Stimulated activated CD8-positive, alpha-beta memory T cell treated with anti-CD3 and anti-CD28 coated beads, Interleukin-12 subunit alpha, Interleukin-12 subunit beta, amount 100 ng/mL, for 24 hours (primary cell): ENCODE data around the gene IQCM.
"Not testable (repeated sequence)": the region's sequence is repeated elsewhere in the genome, so short reads cannot be mapped to it uniquely, and the experiment has no call there.

Experiments
- DNase-seq: peaks from one replicate; pipeline ENCODE4 v3.0.0-alpha.2; 2020; ENCODE audit errors: extremely low read depth

Gene IQCM

DNA sequence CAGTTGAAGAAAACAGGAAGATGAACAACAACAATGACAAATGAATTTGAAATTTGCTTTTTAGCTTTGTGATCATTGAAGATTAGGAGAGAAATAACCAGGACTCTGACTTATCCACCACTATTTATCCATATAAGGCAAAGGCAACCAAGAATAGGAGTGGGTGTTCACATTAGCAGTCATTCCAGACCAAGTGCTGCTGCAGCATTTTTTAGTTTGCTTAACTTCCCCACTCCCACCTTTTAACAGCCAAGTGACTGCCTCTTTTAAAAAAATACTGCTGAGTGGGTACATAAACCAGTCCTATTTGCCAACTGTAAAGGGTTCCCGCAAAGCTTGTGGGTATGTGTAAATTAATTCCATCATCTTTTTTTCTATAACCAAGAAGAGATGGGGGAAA is 230.9 kb downstream of the IQCM start:
- no peak for DNase-seq

- DNase-seq, result no peak
These were observed 240.7 kb downstream of the IQCM start for GRCh38 chr4:149574971-149575370.

GRCh38 chr4:149572716-149573115 is 242.9 kb downstream of the IQCM start:
- no peak for DNase-seq

DNA sequence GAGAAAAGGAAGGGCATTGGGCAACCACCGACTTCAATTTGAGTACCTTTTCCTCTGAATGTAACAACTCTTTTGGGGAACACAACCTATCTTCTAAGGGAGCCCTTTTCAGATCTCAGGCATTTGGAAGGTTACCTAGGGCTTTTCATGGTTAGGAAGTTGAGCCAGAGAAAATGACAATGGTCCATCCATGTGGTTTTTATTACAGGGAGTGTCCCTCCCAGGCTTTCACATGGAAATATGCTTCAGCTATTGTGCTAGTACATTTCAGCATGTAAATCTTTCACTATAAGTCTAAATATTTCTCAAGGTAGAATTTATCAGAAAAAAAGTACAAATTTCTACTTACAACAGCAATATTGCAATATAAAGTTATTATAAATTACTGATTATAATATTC is 259.8 kb downstream of the IQCM start:
- no peak for DNase-seq

DNA sequence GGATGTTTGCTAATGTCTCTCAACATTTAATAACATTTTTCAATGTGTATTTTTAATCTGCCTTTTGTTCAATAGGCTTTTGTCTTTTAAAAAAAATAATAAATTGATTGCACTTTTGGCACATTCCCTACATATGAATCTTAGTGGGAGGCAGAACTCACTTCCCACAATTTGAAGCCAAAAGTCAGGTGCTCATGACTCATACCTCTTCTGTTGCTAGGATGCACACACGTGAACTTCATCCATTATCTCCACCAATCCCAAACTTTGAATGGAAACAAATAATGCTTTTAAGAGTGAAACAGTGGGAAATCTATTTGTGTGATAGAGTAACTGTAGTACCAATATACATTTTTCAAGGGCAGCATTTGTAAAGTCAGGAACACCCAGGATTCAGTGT is 260.5 kb downstream of the IQCM start:
- DNase-seq, result no peak

GRCh38 chr4:149553959-149554520 is 261.6 kb downstream of the IQCM start:
- DNase-seq, result no peak

- no peak for DNase-seq
These were observed 263.0 kb downstream of the IQCM start for GRCh38 chr4:149552601-149553000.

GRCh38 chr4:149549911-149550310 is 265.7 kb downstream of the IQCM start:
- no peak for DNase-seq

GRCh38 chr4:149534779-149535178 is 280.9 kb downstream of the IQCM start:
- DNase-seq, result no peak

- no peak for DNase-seq
These were observed 283.8 kb downstream of the IQCM start for GRCh38 chr4:149531861-149532260.

DNA sequence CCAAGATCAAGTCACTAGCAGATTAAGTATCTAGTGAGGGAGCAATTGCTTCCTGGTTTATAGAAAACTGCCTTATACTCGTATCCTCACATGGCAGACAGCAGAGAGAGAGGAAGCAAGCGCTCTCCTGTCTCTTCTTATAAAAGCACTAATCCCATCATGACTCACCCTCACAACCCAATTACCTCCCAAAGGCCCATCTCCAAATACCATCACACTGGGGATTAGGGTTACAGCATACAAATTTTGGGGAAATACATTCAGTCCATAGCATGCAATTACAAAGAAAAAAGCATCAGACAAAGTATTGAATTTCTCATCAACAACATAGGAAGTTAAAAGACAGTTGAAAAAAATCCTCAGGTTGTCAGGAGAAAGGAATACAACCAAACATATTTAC is 292.6 kb downstream of the IQCM start:
- no peak for DNase-seq

- no peak for DNase-seq
These were observed 293.8 kb downstream of the IQCM start for GRCh38 chr4:149521611-149522425.

GRCh38 chr4:149518471-149518870 is 297.2 kb downstream of the IQCM start:
- DNase-seq, result no peak

DNA sequence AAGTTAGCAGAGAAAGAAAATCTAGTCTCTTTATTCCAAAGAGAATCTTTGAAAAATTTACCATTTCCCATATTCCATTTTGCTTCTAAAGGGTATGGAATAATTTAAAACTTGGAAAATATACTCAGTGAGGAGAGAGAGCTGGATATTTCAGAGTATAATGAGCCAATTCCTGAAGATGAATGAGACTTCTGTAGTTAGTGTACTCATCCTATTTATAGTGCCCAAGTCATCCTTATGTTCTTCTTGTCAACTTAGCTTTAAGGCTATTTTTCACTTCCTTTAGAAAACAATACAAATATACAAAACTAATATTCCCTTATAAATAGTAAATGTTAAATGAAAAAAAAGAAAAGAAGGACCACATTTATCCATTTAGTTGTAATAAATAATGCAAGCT is 302.6 kb downstream of the IQCM start:
- DNase-seq, result no peak

DNA sequence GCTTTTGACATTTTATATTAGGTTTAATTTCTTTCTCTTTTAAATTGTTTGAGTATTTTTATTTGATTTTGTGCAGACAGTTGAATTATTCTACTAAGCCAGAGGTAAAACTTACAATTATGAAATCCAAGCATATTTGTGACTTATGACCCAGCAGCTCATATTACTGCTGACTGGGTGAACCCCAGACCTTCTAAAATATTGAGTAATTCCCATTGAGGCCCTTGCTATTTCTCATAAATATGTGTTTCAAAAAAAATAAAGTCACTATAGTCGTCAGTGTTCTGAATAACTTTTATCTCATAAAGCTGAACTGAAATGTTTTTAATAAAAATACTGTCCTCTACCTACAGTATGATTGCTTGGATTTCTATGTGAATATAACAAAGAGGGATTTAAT is 303.1 kb downstream of the IQCM start:
- no peak for DNase-seq

GRCh38 chr4:149511558-149512298 is 303.9 kb downstream of the IQCM start:
- DNase-seq, result no peak

GRCh38 chr4:149507309-149507708 is 308.3 kb downstream of the IQCM start:
- DNase-seq, result not testable (repeated sequence)

DNA sequence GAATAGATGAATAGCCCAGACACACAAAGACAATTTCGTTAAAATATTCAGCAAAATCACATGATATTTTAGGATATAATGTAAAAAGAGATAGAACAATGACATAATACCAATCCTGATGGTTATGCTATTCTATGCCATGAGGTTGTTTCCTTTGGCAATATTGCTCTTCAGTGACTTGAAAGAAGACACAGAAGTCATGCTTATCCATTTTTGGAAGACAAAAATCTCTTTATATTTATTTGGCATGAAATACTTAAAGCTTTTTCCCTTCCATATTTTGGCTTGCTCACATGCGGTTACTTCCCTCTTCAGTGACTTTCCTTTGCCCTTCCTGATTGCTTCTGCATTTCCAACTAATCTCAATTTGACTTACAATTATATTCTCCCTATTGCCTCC is 314.8 kb downstream of the IQCM start:
- no peak for DNase-seq

DNA sequence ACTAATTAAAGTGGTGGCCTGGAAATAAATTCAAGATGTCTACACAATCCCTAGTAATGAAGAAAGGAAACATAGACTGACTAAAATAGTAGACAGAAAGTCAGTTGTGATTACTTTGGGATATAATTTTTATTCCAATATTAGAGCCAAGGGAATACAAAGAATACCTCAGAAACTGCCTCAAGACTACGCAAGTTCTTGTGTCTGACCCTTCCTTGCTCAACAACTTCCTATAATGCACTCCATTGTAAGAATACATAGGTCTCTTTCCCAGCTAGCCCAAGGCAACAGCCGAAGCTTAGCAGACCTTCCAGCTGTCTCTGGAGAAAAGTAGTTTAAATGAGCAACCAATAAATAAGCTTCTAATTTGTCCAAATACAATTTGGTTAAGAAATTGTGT is 315.9 kb downstream of the IQCM start:
- no peak for DNase-seq

- DNase-seq, result no peak
These were observed 317.4 kb downstream of the IQCM start for GRCh38 chr4:149498246-149498645.

DNA sequence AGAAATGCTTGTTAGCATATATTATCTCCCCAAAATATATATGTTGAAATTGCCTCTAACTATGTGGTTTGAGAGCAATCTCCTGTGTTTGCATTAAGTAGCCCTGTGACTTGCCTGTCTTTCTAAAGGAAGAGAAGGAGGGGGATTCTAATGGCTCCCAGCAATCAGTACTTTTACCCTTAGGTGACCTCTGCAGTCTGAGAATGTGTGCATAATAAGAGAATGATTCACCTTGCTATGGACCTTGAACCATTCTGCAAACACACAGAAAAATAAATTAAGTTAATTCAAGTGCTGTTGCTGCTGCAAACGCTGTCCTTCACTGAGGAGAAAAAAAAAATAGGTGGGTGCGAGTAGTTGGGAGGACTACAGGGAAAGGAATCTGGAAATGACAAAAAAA is 322.2 kb downstream of the IQCM start:
- no peak for DNase-seq

GRCh38 chr4:149489321-149489720 is 326.3 kb downstream of the IQCM start:
- DNase-seq, result no peak

DNA sequence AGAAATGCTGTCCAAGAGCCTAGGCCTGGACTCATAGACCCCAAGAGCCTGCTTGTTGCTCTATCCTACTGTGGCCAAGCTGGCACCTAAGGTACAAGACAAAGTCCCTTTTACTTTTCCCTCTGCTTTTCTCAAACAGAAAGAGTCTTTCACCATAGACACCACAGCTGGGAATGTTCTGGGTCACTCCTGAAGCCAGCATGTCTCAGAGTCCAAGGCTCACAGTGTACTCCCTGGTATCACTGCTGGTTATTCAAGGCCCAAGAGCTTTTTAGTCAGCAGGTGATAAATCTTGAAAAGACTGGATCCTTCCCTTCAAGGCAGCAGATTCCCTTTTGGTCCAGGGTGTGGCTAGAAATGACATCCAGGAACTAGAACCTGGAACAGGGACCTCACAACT is 328.8 kb downstream of the IQCM start:
- DNase-seq, result no peak
